GM23338 (cell line): ENCODE data around the gene ANKZF1. TPM values are rescaled to one million over a fixed set of nuclear protein-coding genes. Genes with fewer than 3 reads are reported as not detected.
"Not testable (repeated sequence)": the region's sequence is repeated elsewhere in the genome, so short reads cannot be mapped to it uniquely, and the experiment has no call there.

Experiments used
- ATAC-seq: fragments of 200-7000 bp; cut with Tn5 transposase; 3 replicates; pipeline ENCODE4 v1.9.1; 2020
- DNase-seq: peaks from one replicate; pipeline ENCODE4 v3.0.0-alpha.2; 2015; ENCODE audit warnings: low spot score
- H2AFZ ChIP-seq: fragments of 200-600 bp; sonication (generic); 2 replicates; pipeline ENCODE4 v1.8.0; 2016; ENCODE audit warnings: antibody characterized with exemption, mild to moderate bottlenecking, moderate library complexity
- H3F3A ChIP-seq: fragments of 200-600 bp; sonication (generic); replicated peaks from 2 replicates; pipeline ENCODE4 v1.8.0; 2017; ENCODE audit warnings: antibody characterized with exemption, mixed run types, low read depth
- H3K27ac ChIP-seq: fragments of 200-600 bp; sonication (generic); 2 replicates; pipeline ENCODE4 v1.6.1; 2016; ENCODE audit warnings: low read depth
- H3K27me3 ChIP-seq: fragments of 200-600 bp; sonication (generic); 2 replicates; pipeline ENCODE4 v1.8.0; 2016; ENCODE audit warnings: mild to moderate bottlenecking, mixed run types, moderate library complexity; ENCODE audit not compliant: insufficient read depth
- H3K36me3 ChIP-seq: fragments of 200-600 bp; sonication (generic); 2 replicates; pipeline ENCODE4 v1.8.0; 2016; ENCODE audit warnings: mild to moderate bottlenecking; ENCODE audit not compliant: insufficient read depth
- H3K4me1 ChIP-seq: fragments of 200-600 bp; sonication (generic); 2 replicates; pipeline ENCODE4 v1.8.0; 2016; ENCODE audit warnings: mild to moderate bottlenecking, moderate library complexity; ENCODE audit not compliant: insufficient read depth
- H3K4me2 ChIP-seq: fragments of 200-600 bp; sonication (generic); 2 replicates; pipeline ENCODE4 v1.7.1; 2017; ENCODE audit warnings: mixed run types
- H3K4me3 ChIP-seq: fragments of 200-600 bp; sonication (generic); 2 replicates; pipeline ENCODE4 v1.6.1; 2016; ENCODE audit warnings: mixed run types
- H3K79me2 ChIP-seq: fragments of 200-600 bp; sonication (generic); replicated peaks from 2 replicates; pipeline ENCODE4 v1.8.0; 2017; ENCODE audit warnings: mild to moderate bottlenecking; ENCODE audit not compliant: insufficient read depth
- H3K9me2 ChIP-seq: fragments of 200-600 bp; sonication (generic); 2 replicates; pipeline ENCODE4 v1.8.0; 2017; ENCODE audit not compliant: insufficient read depth
- H4K20me1 ChIP-seq: fragments of 200-600 bp; sonication (generic); replicated peaks from 2 replicates; pipeline ENCODE4 v1.8.0; 2017; ENCODE audit warnings: mild to moderate bottlenecking; ENCODE audit not compliant: insufficient read depth
- H3K27ac Mint-ChIP-seq: 2 replicates; pipeline ENCODE4 v1.8.0; 2020; ENCODE audit warnings: inconsistent platforms, mild to moderate bottlenecking, moderate library complexity, mixed read lengths
- H3K27me3 Mint-ChIP-seq: 3 replicates; pipeline ENCODE4 v1.8.0; 2022; ENCODE audit warnings: low read depth, mild to moderate bottlenecking, moderate library complexity, mixed read lengths, inconsistent platforms; ENCODE audit not compliant: insufficient read depth, poor library complexity
- H3K36me3 Mint-ChIP-seq: 3 replicates; pipeline ENCODE4 v1.8.0; 2021; ENCODE audit warnings: low read depth, mild to moderate bottlenecking, inconsistent platforms, moderate library complexity, mixed read lengths
- H3K4me1 Mint-ChIP-seq: 3 replicates; pipeline ENCODE4 v1.8.0; 2020; ENCODE audit warnings: mild to moderate bottlenecking, inconsistent platforms, mixed read lengths
- H3K4me3 Mint-ChIP-seq: 3 replicates; pipeline ENCODE4 v1.8.0; 2021; ENCODE audit warnings: moderate library complexity, mild to moderate bottlenecking, inconsistent platforms, mixed read lengths
- H3K9me3 Mint-ChIP-seq: 3 replicates; pipeline ENCODE4 v1.8.0; 2020; ENCODE audit warnings: moderate library complexity, mild to moderate bottlenecking, inconsistent platforms, mixed read lengths
- CTCF ChIP-seq, 2 experiments: fragments of 200-600 bp in 1 of 2; sonication (generic) in 1 of 2; conservative IDR thresholded peaks; 2 replicates each; pipeline versions ENCODE4 v1.5.1 to v1.6.1; 2016 to 2017; ENCODE audit warnings: antibody characterized with exemption in 2 of 2, low read depth in 2 of 2, mild to moderate bottlenecking in 2 of 2, moderate library complexity in 1 of 2
- ETS1 ChIP-seq: IDR thresholded peaks from 2 replicates; pipeline ENCODE4 v1.6.1; 2016; ENCODE audit warnings: antibody characterized with exemption
- ZNF114 ChIP-seq: fragments of 250-450 bp; sonication (Bioruptor Pico); IDR thresholded peaks from 2 replicates; pipeline ENCODE4 v1.5.0; 2020; ENCODE audit warnings: mild to moderate bottlenecking, moderate library complexity
- polyA plus RNA-seq: library from polyadenylated mRNA; unstranded; fragments of >200 nt; fragmentation: Nextera tagmentation; extraction: Ambion mirVana; gene quantifications from 2 replicates; pipeline ENCODE4 v1.2.1, GENCODE V29; 2016
- total RNA-seq: library from RNA; depleted of rRNA; stranded (reverse); fragments of >200 nt; shearing (Covaris generic); gene quantifications from 2 replicates; pipeline ENCODE4 v1.2.3, GENCODE V29; 2014

The ANKZF1 gene
- total and polyA plus RNA-seq, 2 experiments from 2014 or later = 29.9 to 61.9 TPM

GRCh38 chr2:219199470-219200211 is 30.0 kb upstream of the ANKZF1 start:
- ATAC-seq (no peak; the same call in 2 of the 3 replicates), DNase-seq (no peak)
- H3K9me3 Mint-ChIP-seq = peaks cover 9% of the 10 kb centered on the region; the same call in 2 of the 3 replicates
- Histone ChIP-seq H3K79me2 (no peaks in the 10 kb centered on the region), H3K36me3 (no peaks in the 10 kb centered on the region), H4K20me1 (no peaks in the 10 kb centered on the region), H3K4me1 (no peaks in the 10 kb centered on the region; the same call in 1 of the 2 replicates), H2AFZ (no peak overlapping the region), H3F3A (no peaks in the 10 kb centered on the region), H3K4me3 (no peak overlapping the region), H3K27ac (no peak overlapping the region), H3K9me2 (no peaks in the 10 kb centered on the region), H3K27me3 (no peaks in the 10 kb centered on the region), H3K4me2 (no peak overlapping the region)
- H3K36me3 Mint-ChIP-seq = no peaks in the 10 kb centered on the region
- no peak overlapping the region for H3K27ac Mint-ChIP-seq
- peaks cover 10% of the 10 kb centered on the region; the same call in 2 of the 3 replicates for H3K4me1 Mint-ChIP-seq
- H3K4me3 Mint-ChIP-seq = no peak overlapping the region
- peaks cover 13% of the 10 kb centered on the region for H3K27me3 Mint-ChIP-seq
- TF ChIP-seq ETS1 (no peak), ZNF114 (no peak)

- H3K27me3 Mint-ChIP-seq = peaks cover 17% of the 10 kb centered on the region
- H3K27ac Mint-ChIP-seq, H3K9me2 ChIP-seq, H3K9me3 Mint-ChIP-seq, H3K4me3 ChIP-seq, H3K4me3 Mint-ChIP-seq, H3K4me2 ChIP-seq, H3K27ac ChIP-seq, H3F3A ChIP-seq, H2AFZ ChIP-seq, H3K27me3 ChIP-seq, DNase-seq, H3K36me3 Mint-ChIP-seq, H3K79me2 ChIP-seq, H3K4me1 Mint-ChIP-seq, H4K20me1 ChIP-seq, H3K36me3 ChIP-seq, H3K4me1 ChIP-seq, ATAC-seq: not testable (repeated sequence)
Measured at GRCh38 chr2:219200502-219201326, 28.9 kb upstream of the ANKZF1 start.

- not testable (repeated sequence) for H3K9me3 Mint-ChIP-seq, H4K20me1 ChIP-seq, H3K4me1 ChIP-seq, H3K4me2 ChIP-seq, H3K36me3 Mint-ChIP-seq, H3F3A ChIP-seq, H3K4me3 ChIP-seq, ATAC-seq, H3K27me3 ChIP-seq, DNase-seq, H3K36me3 ChIP-seq, H3K27ac Mint-ChIP-seq, H3K4me3 Mint-ChIP-seq, H2AFZ ChIP-seq, H3K79me2 ChIP-seq, H3K27ac ChIP-seq, H3K9me2 ChIP-seq
- TF ChIP-seq CTCF (conservative IDR thresholded peaks at IDR 0.05; ENCODE audit: low read depth in 2 of 2) = 0 out of 4 replicates have a peak, but pooled peaks of 1 of the 2 experiments have one; percentile 8
- Mint-ChIP-seq H3K27me3 (peaks cover 17% of the 10 kb centered on the region), H3K4me1 (peaks cover 10% of the 10 kb centered on the region; the same call in 2 of the 3 replicates)
Measured at GRCh38 chr2:219201331-219201730, 28.3 kb upstream of the ANKZF1 start.
